Measurements from ENCODE around the gene SLAMF1. TPM values are rescaled to one million over a fixed set of nuclear protein-coding genes. Genes with fewer than 3 reads are reported as not detected.

The SLAMF1 gene
- total and polyA plus RNA-seq, 2 donors (not counting 1 experiment from before 2014, with no cell fraction given) = 20.7 to 42.3 TPM

- no peak overlapping the region for H2AFZ ChIP-seq (ENCODE audit: insufficient read depth, low read depth, low read length, poor library complexity, severe bottlenecking)
- Mint-ChIP-seq H3K9me3 (ENCODE audit: insufficient read depth) (no peaks in the 10 kb centered on the region), H3K27ac (no peak overlapping the region), H3K4me3 (no peak overlapping the region), H3K27me3 (no peaks in the 10 kb centered on the region), H3K4me1 (peaks cover 31% of the 10 kb centered on the region)
- no peaks in the 10 kb centered on the region for H3K27me3 ChIP-seq (replicated peaks in 1 of 4; ENCODE audit: control extremely low read depth in 1 of 4, control insufficient read depth in 3 of 4, insufficient read depth in 4 of 4, low read length in 3 of 4)
- H3K36me3 ChIP-seq (replicated peaks in 1 of 2; ENCODE audit: control extremely low read depth in 1 of 2, control insufficient read depth in 1 of 2, extremely low read depth in 1 of 2, insufficient read depth in 2 of 2, low read length in 1 of 2) = no peaks in the 10 kb centered on the region
- H3K4me3 ChIP-seq (ENCODE audit: control extremely low read depth in 1 of 5, extremely low read depth in 1 of 5, insufficient read depth in 1 of 5, low read depth in 2 of 5, low read length in 4 of 5) = no peak overlapping the region
- ChIA-PET CTCF (interaction anchor here (2.8 to 6.4 kb wide), 4 partner anchors 31 to 282 kb away, joined by 8 to 76 read pairs (median 68); partner anchors contain the start of gene ITLN2), POLR2A (no interaction called here)
- peaks cover 56 to 61% of the 10 kb centered on the region in 2 donors for H3K4me1 ChIP-seq (ENCODE audit: control insufficient read depth in 2 of 2, insufficient read depth in 2 of 2, low read length in 2 of 2)
- H4K20me1 ChIP-seq (ENCODE audit: control insufficient read depth, insufficient read depth, low read length, poor library complexity, severe bottlenecking) = no peaks in the 10 kb centered on the region
- no peak overlapping the region for H3K4me2 ChIP-seq (replicated peaks; ENCODE audit: low read depth, low read length, poor library complexity, severe bottlenecking)
- no peak overlapping the region for H3K27ac ChIP-seq (ENCODE audit: low read length in 2 of 2)
- DNase-seq (no peak), ATAC-seq (ENCODE audit: low read depth) (no peak)
- TF ChIP-seq EZH2 (IDR thresholded peaks at IDR 0.05; ENCODE audit: borderline replicate concordance, insufficient read depth, low read depth, low read length, poor library complexity, severe bottlenecking) = no peak
- TF ChIP-seq CTCF (IDR thresholded peaks at IDR 0.05) = no peak
- no peak overlapping the region for H3K9ac ChIP-seq (ENCODE audit: low read length)
- WGBS (ENCODE audit: insufficient coverage) = 100% methylated on average over 1 of the region's 4 CpGs
- intact Hi-C loops (cut with micrococcal nuclease) = loop anchor here (2.0 kb wide), 1 partner anchor 16 kb away; no protein-coding TSS in a partner anchor
- H3K9me3 ChIP-seq (ENCODE audit: control extremely low read depth in 1 of 3, control insufficient read depth in 2 of 3, insufficient read depth in 1 of 3, low read length in 2 of 3) = peaks cover 0 to 6% (median 4%) of the 10 kb centered on the region in 3 donors
- H3K79me2 ChIP-seq (ENCODE audit: control insufficient read depth, insufficient read depth, low read length) = peaks cover 33% of the 10 kb centered on the region
Observed at GRCh38 chr1:160670701-160671100, 23.9 kb upstream of the SLAMF1 start.

- no peak overlapping the region for H3K4me3 Mint-ChIP-seq
- POLR2A ChIA-PET = interaction anchor here (0.6 kb wide), 1 partner anchor 51 kb away, joined by 4 read pairs; no protein-coding TSS in a partner anchor
- H3K36me3 ChIP-seq (replicated peaks in 1 of 2; ENCODE audit: control extremely low read depth in 1 of 2, control insufficient read depth in 1 of 2, extremely low read depth in 1 of 2, insufficient read depth in 2 of 2, low read length in 1 of 2) = no peaks in the 10 kb centered on the region
- no peaks in the 10 kb centered on the region for H3K27me3 ChIP-seq (replicated peaks in 1 of 4; ENCODE audit: control extremely low read depth in 1 of 4, control insufficient read depth in 3 of 4, insufficient read depth in 4 of 4, low read length in 3 of 4)
- no peak overlapping the region for H2AFZ ChIP-seq (ENCODE audit: insufficient read depth, low read depth, low read length, poor library complexity, severe bottlenecking)
- no peak overlapping the region for H3K4me2 ChIP-seq (replicated peaks; ENCODE audit: low read depth, low read length, poor library complexity, severe bottlenecking)
- no peaks in the 10 kb centered on the region for H3K9me3 Mint-ChIP-seq (ENCODE audit: insufficient read depth)
- CTCF ChIA-PET = interaction anchor here (2.8 kb wide), 1 partner anchor 30 kb away, joined by 8 read pairs; no protein-coding TSS in a partner anchor
- intact Hi-C loops (cut with micrococcal nuclease) = loop anchor here (2.0 kb wide), 1 partner anchor 15 kb away; no protein-coding TSS in a partner anchor
- no CpG with 5 or more reads among the region's 20 CpGs for WGBS (ENCODE audit: insufficient coverage)
- no peaks in the 10 kb centered on the region for H4K20me1 ChIP-seq (ENCODE audit: control insufficient read depth, insufficient read depth, low read length, poor library complexity, severe bottlenecking)
- DNase-seq (no peak), ATAC-seq (ENCODE audit: low read depth) (no peak)
- H3K9me3 ChIP-seq (ENCODE audit: control extremely low read depth in 1 of 3, control insufficient read depth in 2 of 3, insufficient read depth in 1 of 3, low read length in 2 of 3) = peaks cover 0 to 6% (median 4%) of the 10 kb centered on the region in 3 donors
- H3K79me2 ChIP-seq (ENCODE audit: control insufficient read depth, insufficient read depth, low read length) = peaks cover 35% of the 10 kb centered on the region
- TF ChIP-seq CTCF (IDR thresholded peaks at IDR 0.05) (no peak), EZH2 (IDR thresholded peaks at IDR 0.05; ENCODE audit: borderline replicate concordance, insufficient read depth, low read depth, low read length, poor library complexity, severe bottlenecking) (no peak)
- H3K9ac ChIP-seq (ENCODE audit: low read length) = no peak overlapping the region
- no peak overlapping the region for H3K27ac Mint-ChIP-seq
- no peak overlapping the region for H3K27ac ChIP-seq (ENCODE audit: low read length in 2 of 2)
- peaks cover 56 to 61% of the 10 kb centered on the region in 2 donors for H3K4me1 ChIP-seq (ENCODE audit: control insufficient read depth in 2 of 2, insufficient read depth in 2 of 2, low read length in 2 of 2)
- peaks cover 34% of the 10 kb centered on the region for H3K4me1 Mint-ChIP-seq
- no peak overlapping the region for H3K4me3 ChIP-seq (ENCODE audit: control extremely low read depth in 1 of 5, extremely low read depth in 1 of 5, insufficient read depth in 1 of 5, low read depth in 2 of 5, low read length in 4 of 5)
- H3K27me3 Mint-ChIP-seq = no peaks in the 10 kb centered on the region
Observed at GRCh38 chr1:160669802-160670201, 23.0 kb upstream of the SLAMF1 start.
